HT1080 (cell line): ENCODE results near the gene CDH23. TPM values are rescaled to one million over a fixed set of nuclear protein-coding genes. Genes with fewer than 3 reads are reported as not detected.

Experiments used
- DNase-seq: peaks from one replicate; pipeline ENCODE4 v3.0.0-alpha.2; 2015; ENCODE audit warnings: low read depth
- total RNA-seq: library from RNA; depleted of rRNA; stranded (reverse); fragments of >200 nt; shearing (Covaris generic); gene quantifications from 2 replicates; pipeline ENCODE4 v1.2.3, GENCODE V29; 2014

The CDH23 gene
- total RNA-seq, 1 experiment from 2014 or later = 0.23 TPM

GRCh38 chr10:71828702-71829101 lies 432.0 kb downstream of the CDH23 start:
- DNase-seq = no peak

GRCh38 chr10:71829171-71829570 lies 432.5 kb downstream of the CDH23 start:
- no peak for DNase-seq

- DNase-seq = no peak
Measured at GRCh38 chr10:71829896-71830295, 433.2 kb downstream of the CDH23 start.

- no peak for DNase-seq
Measured at GRCh38 chr10:71830726-71831125, 434.0 kb downstream of the CDH23 start.

- DNase-seq = peak; percentile 77
Measured at GRCh38 chr10:71831646-71832552, 435.2 kb downstream of the CDH23 start.

GRCh38 chr10:71832967-71833366 lies 436.2 kb downstream of the CDH23 start:
- no peak for DNase-seq

- no peak for DNase-seq
Measured at GRCh38 chr10:71833451-71834342, 437.0 kb downstream of the CDH23 start.

- no peak for DNase-seq
Measured at GRCh38 chr10:71834343-71834674, 437.6 kb downstream of the CDH23 start.

- DNase-seq = no peak
Measured at GRCh38 chr10:71835671-71836595, 439.2 kb downstream of the CDH23 start.

GRCh38 chr10:71836596-71836974 lies 439.9 kb downstream of the CDH23 start:
- no peak for DNase-seq

- DNase-seq = no peak
Measured at GRCh38 chr10:71837098-71837827, 440.5 kb downstream of the CDH23 start.

- peak; percentile 23 for DNase-seq
Measured at GRCh38 chr10:71838264-71839211, 441.8 kb downstream of the CDH23 start.

GRCh38 chr10:71840177-71840957 lies 443.6 kb downstream of the CDH23 start:
- peak; percentile 87 for DNase-seq

GRCh38 chr10:71840958-71841335 lies 444.2 kb downstream of the CDH23 start:
- DNase-seq = no peak

GRCh38 chr10:71842422-71842821 lies 445.7 kb downstream of the CDH23 start:
- no peak for DNase-seq

- DNase-seq = no peak
Measured at GRCh38 chr10:71842856-71843686, 446.4 kb downstream of the CDH23 start.

- no peak for DNase-seq
Measured at GRCh38 chr10:71844084-71844483, 447.4 kb downstream of the CDH23 start.

GRCh38 chr10:71844695-71845094 lies 448.0 kb downstream of the CDH23 start:
- DNase-seq = no peak
